ENCODE measurements around the gene PHETA2. TPM values are rescaled to one million over a fixed set of nuclear protein-coding genes. Genes with fewer than 3 reads are reported as not detected.
A peak's percentile ranks its signal among the peaks of the same experiment; 100 is the strongest.

PHETA2 gene
- total RNA-seq, 1 donor from 2014 or later, result 5.2 TPM

GRCh38 chr22:42076764-42077485 is 2.9 kb downstream of the PHETA2 start:
- Mint-ChIP-seq H3K27me3 (peaks cover 4% of the 10 kb centered on the region), H3K4me3 (ENCODE audit: low read depth) (no peak overlapping the region), H3K4me1 (ENCODE audit: low read depth) (peaks cover 24% of the 10 kb centered on the region), H3K27ac (no peak overlapping the region), H3K36me3 (ENCODE audit: insufficient read depth) (peaks cover 1% of the 10 kb centered on the region), H3K9me3 (ENCODE audit: low read depth) (no peaks in the 10 kb centered on the region)
- DNase-seq (ENCODE audit: low spot score, unreplicated experiment), result no peak
- TF ChIP-seq CTCF (IDR thresholded peaks at IDR 0.05; ENCODE audit: unreplicated experiment), result no peak

- peaks cover 24% of the 10 kb centered on the region for H3K4me1 Mint-ChIP-seq (ENCODE audit: low read depth)
- TF ChIP-seq CTCF (IDR thresholded peaks at IDR 0.05; ENCODE audit: unreplicated experiment), result no peak
- no peaks in the 10 kb centered on the region for H3K9me3 Mint-ChIP-seq (ENCODE audit: low read depth)
- H3K36me3 Mint-ChIP-seq (ENCODE audit: insufficient read depth), result peaks cover 3% of the 10 kb centered on the region
- H3K4me3 Mint-ChIP-seq (ENCODE audit: low read depth), result no peak overlapping the region
- no peak overlapping the region for H3K27ac Mint-ChIP-seq
- peaks cover 3% of the 10 kb centered on the region for H3K27me3 Mint-ChIP-seq
- DNase-seq (ENCODE audit: low spot score, unreplicated experiment), result no peak
These were observed 3.6 kb downstream of the PHETA2 start for GRCh38 chr22:42077486-42078125.

GRCh38 chr22:42078469-42079318 is 4.6 kb downstream of the PHETA2 start:
- Mint-ChIP-seq H3K36me3 (ENCODE audit: insufficient read depth) (peaks cover 4% of the 10 kb centered on the region), H3K4me1 (ENCODE audit: low read depth) (peaks cover 21% of the 10 kb centered on the region), H3K27ac (peak overlapping the region; percentile 98), H3K27me3 (no peaks in the 10 kb centered on the region), H3K4me3 (ENCODE audit: low read depth) (peak overlapping the region; percentile 93), H3K9me3 (ENCODE audit: low read depth) (no peaks in the 10 kb centered on the region)
- no peak for DNase-seq (ENCODE audit: low spot score, unreplicated experiment)
- no peak for TF ChIP-seq CTCF (IDR thresholded peaks at IDR 0.05; ENCODE audit: unreplicated experiment)

- no peak for TF ChIP-seq CTCF (IDR thresholded peaks at IDR 0.05; ENCODE audit: unreplicated experiment)
- H3K27ac Mint-ChIP-seq, result peak within 1 kb of the TSS; percentile 98
- H3K36me3 Mint-ChIP-seq (ENCODE audit: insufficient read depth), result peaks cover 8% of the 10 kb centered on the region
- peak within 1 kb of the TSS; percentile 93 for H3K4me3 Mint-ChIP-seq (ENCODE audit: low read depth)
- no peaks in the 10 kb centered on the region for H3K27me3 Mint-ChIP-seq
- no peaks in the 10 kb centered on the region for H3K9me3 Mint-ChIP-seq (ENCODE audit: low read depth)
- DNase-seq (ENCODE audit: low spot score, unreplicated experiment), result peak; percentile 97
- H3K4me1 Mint-ChIP-seq (ENCODE audit: low read depth), result peaks cover 21% of the 10 kb centered on the region
These were observed 5.5 kb downstream of the PHETA2 start, which contains the start of gene SMDT1 for GRCh38 chr22:42079319-42080251. TSS of gene SMDT1 (plus strand) at chr22:42079700. CDS start at chr22:42079769, 69 bp downstream.
